ENCODE measurements around the gene NEMF. TPM values are rescaled to one million over a fixed set of nuclear protein-coding genes. Genes with fewer than 3 reads are reported as not detected.

The NEMF gene
- total RNA-seq, 1 experiment from 2014 or later = 57.7 TPM

GRCh38 chr14:49852301-49853157 lies at the start of gene NEMF (continued):
- TF ChIP-seq CTCF (IDR thresholded peaks at IDR 0.05 in 2 of 3, conservative IDR thresholded peaks at IDR 0.05 in 1 of 3; ENCODE audit: borderline replicate concordance in 1 of 3, insufficient read depth in 1 of 3, low read depth in 2 of 3, low read length in 2 of 3) (peak; percentile 76 to 95 (median 91)), EGR1 (IDR thresholded peaks at IDR 0.05; ENCODE audit: low read depth) (no peak)

GRCh38 chr14:49900973-49901372 lies 48.4 kb upstream of the NEMF start:
- POLR2A ChIA-PET = interaction anchor here (1.6 kb wide), 1 partner anchor 38 kb away, joined by 3 read pairs; no protein-coding TSS in a partner anchor
- no peak for DNase-seq (ENCODE audit: low read depth, low spot score)
- H3K4me3 ChIP-seq (replicated peaks in 1 of 2; ENCODE audit: low read depth in 1 of 2, low read length in 2 of 2) = no peak overlapping the region
- no TSS peak for BruUV-seq (replicated peaks)
- RAD21 ChIA-PET (ENCODE audit: low non-redundant PET in 1 of 2, low total read pairs in 2 of 2, uncharacterized antibody in 2 of 2, unreplicated experiment in 2 of 2) = no interaction called here
- no peak overlapping the region for H2AFZ ChIP-seq (ENCODE audit: low read depth, low read length, poor library complexity, severe bottlenecking)
- H3K27me3 ChIP-seq (ENCODE audit: insufficient read depth, low read length) = no peaks in the 10 kb centered on the region
- H3K9ac ChIP-seq (ENCODE audit: low read length) = no peak overlapping the region
- TF ChIP-seq POLR2AphosphoS5 (IDR thresholded peaks at IDR 0.05; ENCODE audit: low read depth, low read length) (no peak), CTCF (IDR thresholded peaks at IDR 0.05 in 2 of 3, conservative IDR thresholded peaks at IDR 0.05 in 1 of 3; ENCODE audit: borderline replicate concordance in 1 of 3, insufficient read depth in 1 of 3, low read depth in 2 of 3, low read length in 2 of 3) (no peak), ZBTB33 (IDR thresholded peaks at IDR 0.05; ENCODE audit: extremely low read depth, insufficient replicate concordance, low read length) (no peak), JUND (IDR thresholded peaks at IDR 0.05) (no peak), SRF (IDR thresholded peaks at IDR 0.05; ENCODE audit: low read depth) (no peak), ATF3 (IDR thresholded peaks at IDR 0.05) (no peak), TCF7L2 (IDR thresholded peaks at IDR 0.05; ENCODE audit: borderline replicate concordance, extremely low read depth, insufficient read depth, insufficient read length) (no peak), RAD21 (IDR thresholded peaks at IDR 0.05; ENCODE audit: low read depth) (no peak), SP1 (IDR thresholded peaks at IDR 0.05; ENCODE audit: low read depth) (no peak), EZH2phosphoT487 (IDR thresholded peaks at IDR 0.05; ENCODE audit: borderline replicate concordance) (no peak), ELF1 (IDR thresholded peaks at IDR 0.05; ENCODE audit: borderline replicate concordance, low read depth) (no peak), SIN3A (IDR thresholded peaks at IDR 0.05; ENCODE audit: low read depth) (no peak), FOSL1 (IDR thresholded peaks at IDR 0.05; ENCODE audit: low read depth) (no peak), YY1 (IDR thresholded peaks at IDR 0.05; ENCODE audit: extremely low read depth, insufficient replicate concordance, low read depth, low read length) (no peak)
- no peak for ATAC-seq
- H4K20me1 ChIP-seq (ENCODE audit: insufficient read depth) = peaks cover 5% of the 10 kb centered on the region; the same call in 1 of the 2 replicates
- intact Hi-C loops (cut with micrococcal nuclease) = no loop called here
- H3K4me1 ChIP-seq (ENCODE audit: control insufficient read depth in 1 of 2, insufficient read depth in 2 of 2, low read length in 2 of 2) = peaks cover 21 to 67% of the 10 kb centered on the region in 2 experiments
- no peaks in the 10 kb centered on the region for H3K9me3 ChIP-seq (ENCODE audit: control insufficient read depth in 1 of 2, insufficient read depth in 1 of 2, low read depth in 1 of 2, low read length in 2 of 2)
- H3K9me2 ChIP-seq (ENCODE audit: insufficient read depth) = no peaks in the 10 kb centered on the region
- peaks cover 22% of the 10 kb centered on the region for H3K79me2 ChIP-seq (ENCODE audit: insufficient read depth, low read length)
- H3K4me2 ChIP-seq (ENCODE audit: low read length) = no peak overlapping the region
- H3K27ac ChIP-seq (ENCODE audit: low read depth, low read length) = no peak overlapping the region
- peaks cover 3 to 5% of the 10 kb centered on the region in 2 experiments; a peak in 1 of 4 replicates for H3K36me3 ChIP-seq (ENCODE audit: control insufficient read depth in 1 of 2, insufficient read depth in 2 of 2, low read length in 2 of 2)
- CTCF ChIA-PET = no interaction called here
